NCI-H69 (cell line): ENCODE measurements around the gene KDM6A.
"Not testable (repeated sequence)": the region's sequence is repeated elsewhere in the genome, so short reads cannot be mapped to it uniquely, and the experiment has no call there.

Source experiments
- DNase-seq: peaks from one replicate; lab custom pipeline; 2025; lab: John Stamatoyannopoulos, UW

Gene KDM6A

DNA sequence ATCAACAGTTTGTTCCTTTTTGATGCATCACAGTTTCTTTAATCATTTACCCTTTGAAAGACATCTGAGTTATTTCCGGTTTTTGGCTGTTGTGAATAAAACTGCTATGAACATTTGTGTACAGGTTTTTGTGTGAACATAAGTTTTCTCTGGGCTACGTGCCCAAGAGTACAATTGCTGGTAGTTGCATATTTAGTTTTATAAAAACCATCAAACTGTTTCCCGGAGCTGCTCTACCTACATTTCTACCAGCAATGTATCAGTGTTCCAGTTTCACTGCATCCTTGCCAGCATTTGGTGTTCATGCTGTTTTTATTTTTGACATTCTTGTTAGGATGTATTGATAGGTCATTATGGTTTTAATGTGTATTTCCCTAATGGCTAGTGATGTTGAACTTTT, 17.3 kb downstream of the KDM6A start:
- DNase-seq, result no peak

DNA sequence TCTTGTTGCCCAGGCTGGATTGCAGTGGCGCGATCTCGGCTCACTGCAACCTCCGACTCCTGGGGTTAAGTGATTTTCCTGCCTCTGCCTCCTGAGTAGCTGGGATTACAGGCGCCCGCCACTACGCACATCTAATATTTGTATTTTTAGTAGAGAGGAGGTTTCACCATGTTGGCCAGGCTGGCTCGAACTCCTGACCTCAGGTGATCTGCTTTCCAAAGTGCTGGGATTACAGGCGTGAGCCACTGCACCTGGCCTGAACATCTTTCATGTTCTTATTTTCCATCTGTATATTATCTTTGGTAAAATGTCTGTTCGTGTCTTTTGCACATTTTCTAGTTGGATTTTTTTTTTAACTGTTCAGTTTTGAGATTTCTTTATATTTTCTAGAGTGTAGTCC, 17.7 kb downstream of the KDM6A start:
- DNase-seq, result not testable (repeated sequence)

DNA sequence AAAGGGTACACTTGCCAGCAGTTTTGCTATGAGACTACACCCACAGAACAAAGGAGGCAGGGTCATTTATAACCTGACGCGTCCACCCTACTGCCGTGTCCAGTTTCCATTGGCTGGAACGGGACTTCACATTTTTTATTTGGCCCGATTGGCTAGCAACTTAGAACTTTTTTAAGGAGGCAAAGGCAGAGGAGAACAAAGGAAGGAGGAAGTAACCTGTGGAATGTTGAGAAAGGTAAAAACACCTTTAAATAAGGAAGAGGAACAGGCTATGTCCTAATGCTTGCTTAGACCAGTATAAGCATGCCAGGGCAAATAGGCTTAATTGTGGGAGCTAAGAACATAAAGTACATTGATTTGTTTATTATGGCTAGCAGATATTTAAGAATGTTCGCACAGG, 18.7 kb downstream of the KDM6A start:
- no peak for DNase-seq

DNA sequence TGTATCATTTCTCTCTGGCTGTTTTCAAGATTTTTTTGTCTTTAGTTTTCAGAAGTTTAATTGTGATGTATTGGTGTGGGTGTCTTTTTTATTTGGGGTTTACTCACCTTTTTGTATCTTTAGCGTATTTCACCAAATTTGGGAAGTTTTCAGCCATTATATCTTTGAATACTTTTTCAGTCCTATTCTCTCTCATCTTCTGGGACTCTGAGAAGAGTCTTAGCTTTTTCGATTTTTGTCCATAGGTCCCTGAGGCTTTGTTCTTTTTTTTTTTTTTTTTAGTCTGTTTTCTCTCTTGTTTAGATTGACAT, 23.8 kb downstream of the KDM6A start:
- no peak for DNase-seq

DNA sequence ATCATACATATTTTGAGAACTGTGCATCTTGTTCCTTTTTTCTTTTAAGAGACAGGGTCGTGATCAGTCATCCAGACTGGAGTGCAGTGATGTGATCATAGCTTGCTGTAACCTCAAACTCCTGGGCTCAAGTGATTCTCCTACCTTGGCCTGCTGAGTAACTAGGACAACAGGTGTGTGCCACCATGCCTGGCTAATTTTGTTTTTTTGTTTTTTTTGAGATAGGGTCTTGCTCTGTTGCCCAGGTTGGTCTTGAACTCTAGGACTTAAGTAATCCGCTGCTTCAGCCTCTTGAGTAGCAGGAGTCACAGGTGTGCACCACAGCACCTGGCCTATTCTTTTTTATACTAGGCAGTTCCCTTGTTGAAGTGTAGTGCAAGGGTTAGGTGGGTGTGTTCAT, 24.6 kb downstream of the KDM6A start:
- DNase-seq, result no peak

DNA sequence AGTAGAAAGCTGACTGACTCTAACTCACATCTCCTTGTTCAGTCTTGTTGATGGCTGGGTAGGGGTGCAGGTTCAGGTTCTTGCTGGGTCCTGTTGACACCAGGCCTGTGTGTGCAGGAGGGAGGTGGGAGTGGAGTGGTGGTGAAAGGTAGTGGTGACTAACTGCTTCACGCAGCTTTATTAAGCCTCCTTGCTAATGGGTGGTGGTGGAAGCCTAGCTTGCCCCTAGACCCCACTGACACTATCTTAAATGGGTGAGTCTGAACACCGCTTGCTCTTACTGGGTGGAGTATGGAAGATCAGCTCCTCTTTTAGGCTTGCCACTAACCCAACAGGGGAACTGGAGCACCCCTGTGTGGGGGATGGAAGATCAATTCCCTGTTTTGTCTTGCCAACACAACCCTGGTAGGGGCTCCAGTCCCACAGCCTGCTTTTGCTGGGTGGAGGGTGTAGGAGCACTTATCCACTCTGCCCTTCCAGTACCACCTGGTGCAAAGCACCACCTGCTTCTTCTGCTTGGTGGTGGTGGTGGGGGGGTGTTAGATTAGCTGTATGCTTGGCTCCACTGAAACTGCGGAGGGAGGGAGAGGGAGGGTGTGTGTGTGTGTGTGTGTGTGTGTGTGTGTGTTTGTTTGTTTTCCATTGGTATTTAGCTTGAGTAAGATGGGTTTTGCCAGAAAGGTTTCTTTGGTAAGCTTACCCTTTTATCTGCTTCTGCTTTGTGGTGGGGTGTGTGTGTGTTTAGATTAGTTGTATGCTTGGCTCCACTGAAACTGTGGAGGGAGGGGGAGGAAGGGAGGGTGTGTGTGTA, 25.6 kb downstream of the KDM6A start:
- DNase-seq, result peak; percentile 54

DNA sequence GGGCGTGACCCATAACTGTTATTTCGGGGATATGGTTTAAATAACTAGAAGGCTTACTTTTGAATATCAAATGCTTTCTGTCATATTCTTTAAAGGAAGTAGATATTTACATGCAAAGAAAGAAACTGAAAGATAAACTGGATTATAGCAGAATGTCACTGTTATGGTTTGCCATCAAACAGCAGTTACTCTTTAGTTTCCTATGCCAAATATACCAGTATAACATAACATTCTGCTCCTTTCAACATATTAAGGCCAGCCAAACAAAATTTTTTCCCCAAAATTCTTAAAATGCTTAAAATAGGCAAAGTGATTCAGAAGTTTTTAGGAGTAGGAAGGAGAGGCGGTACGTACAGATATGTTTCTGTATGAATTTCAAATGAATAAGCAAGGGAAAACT, 27.0 kb downstream of the KDM6A start:
- DNase-seq, result no peak

DNA sequence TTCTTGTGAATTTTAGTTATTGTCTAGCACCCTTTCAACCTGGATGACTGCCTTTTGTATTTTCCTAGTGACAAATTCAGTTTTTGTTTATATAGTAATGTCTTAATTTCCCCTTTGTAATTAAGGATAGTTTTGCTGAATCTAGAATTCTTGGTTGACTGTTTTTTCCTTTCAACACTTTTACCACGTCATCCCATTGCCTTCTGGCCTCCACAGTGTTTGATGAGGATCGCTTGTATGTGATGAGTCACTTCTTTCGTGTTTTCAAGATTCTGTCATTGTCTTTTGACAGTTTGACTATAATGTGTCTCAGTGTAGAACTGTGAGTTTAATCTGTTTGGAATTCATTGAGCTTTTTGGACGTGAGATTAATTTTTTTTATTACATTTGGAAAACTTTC, 30.1 kb downstream of the KDM6A start:
- no peak for DNase-seq

DNA sequence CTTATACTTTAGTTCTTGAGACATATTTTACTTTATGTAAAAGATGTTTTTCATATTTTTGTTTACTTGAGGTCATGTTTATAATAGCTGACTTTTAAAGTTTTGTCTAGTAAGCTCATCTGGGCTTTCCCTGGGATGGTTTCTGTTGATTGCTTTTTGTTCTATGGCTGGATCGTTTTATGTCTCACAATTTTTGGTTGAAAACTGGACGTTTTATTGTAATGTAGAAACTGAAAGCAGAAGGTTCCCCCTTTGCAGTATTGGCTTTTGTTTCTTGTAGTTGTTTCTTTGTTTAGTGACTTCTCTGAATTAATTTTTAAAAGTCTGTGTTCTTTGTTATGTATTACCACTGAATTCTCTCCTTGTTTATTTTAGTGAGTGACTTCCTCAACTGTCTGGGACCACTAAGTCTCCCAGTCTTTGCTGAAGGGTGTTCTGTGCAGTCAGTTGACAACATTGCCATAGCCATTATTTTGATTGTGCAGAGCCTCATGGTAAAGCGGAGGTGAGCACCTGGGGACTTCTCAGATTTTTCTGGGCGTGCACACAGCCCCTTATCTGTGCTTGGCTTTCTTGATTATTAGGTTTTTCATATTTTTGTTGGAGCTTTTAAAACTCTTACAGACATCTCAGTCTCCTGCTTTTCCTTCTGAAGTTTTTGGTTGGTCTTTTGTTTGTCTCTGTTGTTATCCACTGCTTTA, 31.0 kb downstream of the KDM6A start:
- DNase-seq, result no peak

DNA sequence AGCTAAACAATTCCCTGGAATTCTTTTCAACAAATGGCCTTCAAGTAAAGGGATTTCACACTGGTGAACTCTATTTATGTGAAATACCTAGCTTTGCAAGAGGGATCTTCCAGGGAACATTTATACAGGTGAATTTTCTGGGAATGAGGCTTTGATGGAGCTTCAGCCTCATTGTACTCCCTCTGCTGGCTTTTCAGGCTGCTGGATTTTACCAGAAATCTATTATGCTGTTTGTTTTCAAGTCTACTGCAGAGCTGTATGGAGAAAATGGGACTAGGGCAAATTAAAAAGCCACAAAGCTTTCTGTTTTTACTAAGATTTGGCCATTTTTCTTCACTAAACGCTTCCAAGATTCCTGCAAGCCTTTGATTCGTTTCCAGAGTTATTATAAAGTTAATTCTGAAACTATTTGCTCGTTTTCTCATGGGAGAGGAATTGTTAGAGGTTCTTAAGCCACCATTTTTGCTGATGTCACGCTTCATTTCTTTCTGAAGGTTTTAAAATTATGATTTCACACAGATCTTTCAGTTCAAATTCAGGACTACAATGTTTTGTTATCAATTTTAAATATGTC, 31.6 kb downstream of the KDM6A start:
- no peak for DNase-seq

DNA sequence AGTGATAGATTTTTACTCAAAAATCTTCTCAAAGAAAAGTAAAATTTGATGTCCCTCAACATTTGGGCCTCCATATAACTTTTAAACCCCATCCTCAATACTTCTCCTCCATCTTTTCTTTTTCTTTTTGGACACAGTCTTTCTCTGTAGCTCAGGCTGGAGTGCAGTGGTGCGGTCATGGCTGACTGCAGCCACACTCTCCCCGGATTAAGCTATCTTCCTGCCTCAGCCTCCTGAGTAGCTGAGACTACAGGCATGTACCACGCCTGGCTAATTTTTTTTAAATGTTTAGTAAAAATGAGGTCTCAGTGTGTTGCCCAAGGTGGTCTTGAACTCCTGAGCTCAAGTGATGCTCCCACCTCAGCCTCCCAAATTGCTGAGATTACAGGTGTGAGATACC, 33.1 kb downstream of the KDM6A start:
- no peak for DNase-seq

DNA sequence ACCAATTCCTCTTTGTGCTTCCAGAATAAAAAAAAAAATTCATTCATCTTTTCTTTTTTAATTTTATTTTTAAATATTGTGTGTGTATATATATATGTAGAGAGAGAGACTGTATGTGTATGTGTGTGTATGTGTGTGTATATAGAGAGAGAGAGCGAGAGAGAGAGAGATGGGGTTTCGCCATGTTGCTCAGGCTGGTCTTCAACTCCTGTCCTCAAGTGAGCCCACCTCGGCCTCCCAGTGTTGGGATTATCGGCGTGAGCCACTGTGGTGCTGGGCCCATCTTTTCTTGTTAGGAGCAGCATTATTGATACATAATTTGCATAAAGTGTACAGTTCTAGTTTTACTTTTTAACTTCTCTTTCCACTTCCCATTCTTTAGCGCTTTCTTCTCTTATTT, 33.6 kb downstream of the KDM6A start:
- no peak for DNase-seq

DNA sequence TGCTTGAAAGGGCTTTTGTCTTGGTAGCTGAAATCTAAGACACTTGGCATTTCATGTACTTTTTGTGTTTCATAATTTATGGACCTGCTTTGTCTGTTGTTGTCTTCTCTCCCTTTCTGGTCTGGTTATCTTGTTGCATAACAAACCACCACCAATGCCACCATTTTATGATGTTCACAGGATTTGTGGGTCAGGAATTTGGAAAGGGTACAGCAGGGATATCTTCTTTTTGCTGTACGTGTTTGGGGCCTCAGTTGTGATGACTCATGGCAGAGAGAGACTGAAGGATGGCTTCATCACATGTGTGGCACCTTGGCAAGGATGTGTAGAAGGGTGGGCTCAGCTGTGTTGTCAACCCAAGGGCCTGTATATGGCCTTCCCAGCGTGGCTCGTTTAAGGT, 35.2 kb downstream of the KDM6A start:
- DNase-seq, result peak; percentile 2

DNA sequence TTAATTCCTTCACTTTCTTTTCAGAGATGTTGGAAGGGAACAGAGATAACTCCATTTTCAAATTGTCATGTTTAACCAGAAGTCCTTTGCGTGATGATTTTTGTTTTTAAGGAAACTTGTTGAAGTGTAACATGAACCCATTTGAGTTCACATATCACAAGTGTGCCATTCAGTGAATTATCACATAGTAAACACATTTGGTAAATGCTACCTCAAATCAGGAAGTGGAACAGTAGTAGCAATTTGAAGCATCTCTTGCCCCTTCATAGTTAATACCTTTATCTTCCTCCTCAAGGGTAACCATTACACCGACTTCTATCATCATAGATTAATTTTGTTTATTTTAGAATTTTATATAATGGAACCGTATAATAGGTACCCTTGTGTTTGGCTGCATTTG, 35.8 kb downstream of the KDM6A start:
- no peak for DNase-seq

DNA sequence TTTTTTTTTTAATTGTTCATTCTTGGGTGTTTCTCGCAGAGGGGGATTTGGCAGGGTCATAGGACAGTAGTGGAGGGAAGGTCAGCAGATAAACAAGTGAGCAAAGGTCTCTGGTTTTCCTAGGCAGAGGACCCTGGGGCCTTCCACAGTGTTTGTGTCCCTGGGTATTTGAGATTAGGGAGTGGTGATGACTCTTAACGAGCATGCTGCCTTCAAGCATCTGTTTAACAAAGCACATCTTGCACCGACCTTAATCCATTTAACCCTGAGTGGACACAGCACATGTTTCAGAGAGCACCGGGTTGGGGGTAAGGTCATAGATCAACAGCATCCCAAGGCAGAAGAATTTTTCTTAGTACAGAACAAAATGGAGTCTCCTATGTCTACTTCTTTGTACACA, 37.5 kb downstream of the KDM6A start:
- DNase-seq, result not testable (repeated sequence)

DNA sequence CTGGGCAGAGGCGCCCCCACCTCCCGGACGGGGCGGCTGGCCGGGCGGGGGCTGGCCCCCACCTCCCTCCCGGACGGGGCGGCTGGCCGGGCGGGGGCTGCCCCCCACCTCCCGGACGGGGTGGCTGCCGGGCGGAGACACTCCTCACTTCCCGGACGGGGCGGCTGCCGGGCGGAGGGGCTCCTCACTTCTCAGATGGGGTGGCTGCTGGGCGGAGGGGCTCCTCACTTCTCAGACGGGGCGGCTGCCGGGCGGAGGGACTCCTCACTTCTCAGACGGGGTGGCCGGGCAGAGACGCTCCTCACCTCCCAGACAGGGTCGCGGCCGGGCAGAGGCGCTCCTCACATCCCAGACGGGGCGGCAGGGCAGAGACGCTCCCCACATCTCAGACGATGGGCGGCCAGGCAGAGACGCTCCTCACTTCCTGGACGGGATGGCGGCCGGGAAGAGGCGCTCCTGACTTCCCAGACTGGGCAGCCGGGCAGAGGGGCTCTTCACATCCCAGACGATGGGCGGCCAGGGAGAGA, 38.1 kb downstream of the KDM6A start:
- not testable (repeated sequence) for DNase-seq

DNA sequence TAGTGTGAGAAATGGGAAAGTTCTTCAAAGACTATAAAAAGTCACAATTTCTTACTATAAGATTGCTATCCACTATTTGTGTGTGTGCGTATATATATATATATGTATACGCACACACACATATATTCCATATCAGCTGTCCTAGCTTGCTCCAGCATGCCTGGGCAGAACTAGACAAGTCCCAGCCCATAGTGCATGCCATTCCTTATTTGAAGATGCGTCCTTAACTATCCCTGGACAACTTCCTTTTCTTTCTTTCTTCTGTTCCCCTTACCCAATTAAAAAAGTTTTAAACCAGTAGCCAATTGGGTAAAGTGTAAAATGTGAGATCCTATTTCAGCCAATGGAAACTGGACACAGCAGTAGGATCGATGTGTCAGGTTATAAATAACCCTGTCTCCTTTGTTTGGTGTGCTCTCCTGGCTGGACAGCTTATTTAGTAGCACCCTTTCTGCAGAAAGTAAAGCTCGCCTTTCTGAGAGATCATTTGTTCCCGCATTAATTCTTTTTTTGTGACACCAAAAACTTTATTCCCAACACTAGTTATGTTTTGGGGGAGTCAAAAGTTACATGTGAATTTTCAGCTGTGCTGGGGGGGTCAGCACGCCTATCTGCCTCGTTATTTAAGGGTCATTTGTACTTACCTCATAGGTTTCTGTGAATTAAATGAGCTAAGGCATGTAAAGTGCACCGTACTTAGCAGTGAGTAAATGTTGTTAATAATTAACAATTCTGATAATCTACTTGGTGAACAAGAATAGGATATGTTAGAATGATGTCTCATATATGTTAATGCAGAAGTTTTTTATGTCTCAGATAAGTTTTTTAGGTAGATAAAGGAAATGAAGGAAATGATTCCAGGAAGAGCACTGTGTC, 40.9 kb downstream of the KDM6A start:
- DNase-seq, result no peak

DNA sequence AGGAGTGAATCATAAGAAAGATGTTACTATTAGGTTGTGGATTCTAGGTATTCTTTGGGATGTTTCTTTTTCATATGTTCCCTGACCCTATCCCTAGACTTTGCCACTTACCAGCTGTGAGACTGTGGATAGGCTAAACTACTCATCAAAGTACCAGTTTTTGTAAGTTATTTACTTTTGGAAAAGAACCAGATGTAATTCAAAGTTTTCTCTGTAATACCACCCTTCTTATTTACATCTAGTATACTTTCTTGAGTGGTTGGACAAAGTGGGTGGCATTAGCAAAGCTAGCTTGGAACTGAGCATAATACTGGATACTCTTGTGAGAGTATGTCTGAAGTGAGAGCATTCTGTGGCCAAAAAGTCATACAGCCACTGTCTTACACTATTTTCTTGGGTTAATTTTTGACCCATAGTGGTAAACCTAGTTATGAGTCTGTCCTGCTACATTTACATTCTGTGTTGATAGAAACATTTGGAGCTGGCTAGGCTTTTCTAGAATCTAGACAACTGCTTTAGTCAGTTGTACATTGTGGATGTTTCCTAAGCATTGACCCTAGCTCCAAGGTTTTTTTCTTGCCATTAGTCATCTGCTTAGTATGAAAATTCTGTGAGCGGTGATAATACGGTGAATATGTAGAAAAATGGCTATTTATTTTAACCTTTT, 41.7 kb downstream of the KDM6A start:
- no peak for DNase-seq

DNA sequence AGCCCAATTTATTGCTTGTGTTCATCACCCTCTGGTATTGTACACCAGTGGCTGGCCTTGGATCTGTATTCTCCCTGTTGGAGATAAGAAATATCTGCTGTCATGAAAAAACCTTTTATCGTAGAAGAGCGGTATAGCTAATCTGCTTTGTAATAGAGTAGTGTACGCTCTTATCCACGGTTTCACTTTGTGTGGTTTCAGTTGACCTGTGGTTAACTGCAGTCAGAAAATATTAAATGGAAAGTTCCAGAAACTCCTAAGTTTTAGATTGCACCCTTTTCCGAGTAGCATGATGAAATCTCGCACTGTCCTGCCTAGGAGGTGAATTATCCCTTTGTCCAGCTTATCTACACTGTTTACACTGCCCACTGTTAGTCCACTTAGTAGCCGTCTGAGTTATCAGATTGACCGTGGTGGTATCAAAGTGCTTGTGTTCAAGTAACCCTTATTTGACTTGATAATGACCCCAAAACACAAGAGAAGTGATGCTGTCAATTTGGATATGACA, 42.4 kb downstream of the KDM6A start:
- no peak for DNase-seq

DNA sequence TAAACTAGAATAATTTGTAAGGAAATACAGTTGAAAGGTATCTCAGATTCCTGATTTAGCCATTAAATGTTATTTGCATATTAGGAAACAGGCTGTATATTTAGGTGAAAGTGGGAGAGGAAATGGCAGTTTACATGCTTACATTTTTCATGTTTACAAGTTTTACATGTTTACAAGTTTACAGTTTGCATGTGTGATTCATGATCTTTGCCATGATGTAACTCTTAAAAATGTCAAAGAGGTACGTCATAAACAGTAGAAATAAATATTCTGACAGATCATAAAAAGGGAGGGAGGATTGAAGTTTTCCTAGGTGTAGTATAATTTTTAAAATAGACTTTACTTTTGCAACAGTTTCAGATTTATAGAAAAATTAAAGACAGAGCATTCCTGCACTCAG, 45.7 kb downstream of the KDM6A start:
- DNase-seq, result no peak

DNA sequence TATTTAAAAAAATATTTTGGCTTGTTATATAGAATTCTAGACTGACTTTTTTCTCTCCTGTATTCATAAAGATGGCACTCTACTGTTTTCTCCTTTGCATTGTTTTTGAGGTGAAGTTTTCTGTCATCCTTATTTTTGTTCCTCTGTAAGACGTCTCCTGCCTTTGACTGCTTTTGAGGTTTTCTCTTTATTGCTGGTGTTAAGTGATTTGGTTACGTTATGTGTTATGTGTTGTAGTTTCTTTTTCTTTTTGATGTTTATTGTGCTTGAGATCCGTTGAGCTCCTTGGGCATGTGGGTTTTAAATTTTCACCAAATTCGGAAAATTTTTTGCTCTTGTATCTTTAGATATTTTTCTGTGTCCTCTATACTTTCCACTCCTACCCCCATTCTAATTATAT, 50.0 kb downstream of the KDM6A start:
- DNase-seq, result no peak

DNA sequence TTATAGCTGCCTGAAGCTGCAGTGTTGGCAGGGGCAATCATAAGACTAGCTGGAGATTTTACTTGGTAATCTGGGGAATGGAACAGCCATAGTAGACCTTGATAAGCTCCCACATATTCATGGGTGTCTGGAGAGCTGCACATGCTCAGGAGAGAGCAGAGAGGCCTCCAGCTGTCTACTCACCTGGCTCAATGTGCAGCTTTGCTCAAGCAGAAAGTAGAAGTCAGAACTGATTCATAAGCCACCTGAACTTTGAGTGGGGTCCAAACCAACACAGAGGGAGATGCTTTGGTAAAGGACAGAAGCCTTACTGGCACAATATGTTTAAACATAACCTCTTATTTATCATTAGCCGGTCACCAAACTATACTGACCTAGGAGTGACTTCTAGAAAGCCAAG, 54.4 kb downstream of the KDM6A start:
- DNase-seq, result no peak
